DMS114 treated with DMSO at 0.1 percent for 48 hours (cell line): ENCODE data around the gene NCAPD3.
"Not testable (repeated sequence)": the region's sequence is repeated elsewhere in the genome, so short reads cannot be mapped to it uniquely, and the experiment has no call there.

Experiments
- DNase-seq: peaks from one replicate; lab custom pipeline; 2025; ENCODE audit not compliant: unreplicated experiment; lab: John Stamatoyannopoulos, UW

Gene NCAPD3

GRCh38 chr11:134132808-134133207, 91.0 kb downstream of the NCAPD3 start:
- DNase-seq, result no peak

GRCh38 chr11:134131628-134132244, 92.0 kb downstream of the NCAPD3 start:
- no peak for DNase-seq

- no peak for DNase-seq
Observed at GRCh38 chr11:134126217-134126822, 97.4 kb downstream of the NCAPD3 start.

- no peak for DNase-seq
Observed at GRCh38 chr11:134125507-134125906, 98.3 kb downstream of the NCAPD3 start.

- no peak for DNase-seq
Observed at GRCh38 chr11:134124660-134125451, 98.9 kb downstream of the NCAPD3 start.

- no peak for DNase-seq
Observed at GRCh38 chr11:134120921-134121526, 102.7 kb downstream of the NCAPD3 start.

GRCh38 chr11:134120143-134120850, 103.5 kb downstream of the NCAPD3 start:
- DNase-seq, result no peak

- DNase-seq, result no peak
Observed at GRCh38 chr11:134119094-134119493, 104.7 kb downstream of the NCAPD3 start.

GRCh38 chr11:134118006-134118405, 105.8 kb downstream of the NCAPD3 start:
- DNase-seq, result no peak

- DNase-seq, result no peak
Observed at GRCh38 chr11:134116210-134116609, 107.6 kb downstream of the NCAPD3 start.

GRCh38 chr11:134113787-134114186, 110.0 kb downstream of the NCAPD3 start:
- not testable (repeated sequence) for DNase-seq

- no peak for DNase-seq
Observed at GRCh38 chr11:134110252-134110815, 113.4 kb downstream of the NCAPD3 start.
